Measurements from ENCODE around the gene FMO5.

GRCh38 chr1:147223740-147224615 is 1.2 kb downstream of the FMO5 start:
- TF ChIP-seq, protein P1, sequence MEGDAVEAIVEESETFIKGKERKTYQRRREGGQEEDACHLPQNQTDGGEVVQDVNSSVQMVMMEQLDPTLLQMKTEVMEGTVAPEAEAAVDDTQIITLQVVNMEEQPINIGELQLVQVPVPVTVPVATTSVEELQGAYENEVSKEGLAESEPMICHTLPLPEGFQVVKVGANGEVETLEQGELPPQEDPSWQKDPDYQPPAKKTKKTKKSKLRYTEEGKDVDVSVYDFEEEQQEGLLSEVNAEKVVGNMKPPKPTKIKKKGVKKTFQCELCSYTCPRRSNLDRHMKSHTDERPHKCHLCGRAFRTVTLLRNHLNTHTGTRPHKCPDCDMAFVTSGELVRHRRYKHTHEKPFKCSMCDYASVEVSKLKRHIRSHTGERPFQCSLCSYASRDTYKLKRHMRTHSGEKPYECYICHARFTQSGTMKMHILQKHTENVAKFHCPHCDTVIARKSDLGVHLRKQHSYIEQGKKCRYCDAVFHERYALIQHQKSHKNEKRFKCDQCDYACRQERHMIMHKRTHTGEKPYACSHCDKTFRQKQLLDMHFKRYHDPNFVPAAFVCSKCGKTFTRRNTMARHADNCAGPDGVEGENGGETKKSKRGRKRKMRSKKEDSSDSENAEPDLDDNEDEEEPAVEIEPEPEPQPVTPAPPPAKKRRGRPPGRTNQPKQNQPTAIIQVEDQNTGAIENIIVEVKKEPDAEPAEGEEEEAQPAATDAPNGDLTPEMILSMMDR (IDR thresholded peaks at IDR 0.05; ENCODE audit: low read depth, low read length, poor library complexity, severe bottlenecking), result no peak
- TF ChIP-seq EZH2phosphoT487 (IDR thresholded peaks at IDR 0.05; ENCODE audit: borderline replicate concordance, low read length), result no peak
